ENCODE measurements around the gene INHBB. TPM values are rescaled to one million over a fixed set of nuclear protein-coding genes. Genes with fewer than 3 reads are reported as not detected.

Gene INHBB
- total and polyA plus RNA-seq, 12 donors: 0.89 to 9.2 (median 3.5) TPM

GRCh38 chr2:120391911-120392665, 46.2 kb downstream of the INHBB start:
- no peak for DNase-seq
- TF ChIP-seq CTCF (IDR thresholded peaks at IDR 0.05): no peak
- Histone ChIP-seq H3K27ac (no peak overlapping the region), H3K4me1 (no peaks in the 10 kb centered on the region), H3K9me3 (no peaks in the 10 kb centered on the region), H3K4me3 (no peak overlapping the region), H3K36me3 (no peaks in the 10 kb centered on the region), H3K27me3 (peaks cover 0 to 58% (median 42%) of the 10 kb centered on the region in 7 donors)
- WGBS, 2 donors: 79 to 87% methylated on average over 16 of the region's 16 CpGs
- ATAC-seq: no peak
- intact Hi-C loops (cut with DNase I): no loop called here

- 95 to 100% methylated on average over 1 of the region's 1 CpG for WGBS, 2 donors
- Histone ChIP-seq H3K27ac (no peak overlapping the region), H3K4me3 (no peak overlapping the region), H3K27me3 (peaks cover 0 to 62% (median 49%) of the 10 kb centered on the region in 7 donors), H3K36me3 (no peaks in the 10 kb centered on the region), H3K4me1 (no peaks in the 10 kb centered on the region), H3K9me3 (no peaks in the 10 kb centered on the region)
- ATAC-seq (no peak), DNase-seq (no peak)
- TF ChIP-seq CTCF (IDR thresholded peaks at IDR 0.05): no peak
- intact Hi-C loops (cut with DNase I): no loop called here
Observed at GRCh38 chr2:120392923-120393322, 47.0 kb downstream of the INHBB start.

GRCh38 chr2:120393456-120393855, 47.5 kb downstream of the INHBB start:
- Histone ChIP-seq H3K36me3 (no peaks in the 10 kb centered on the region), H3K9me3 (no peaks in the 10 kb centered on the region), H3K27me3 (peaks cover 0 to 61% (median 52%) of the 10 kb centered on the region in 7 donors), H3K4me3 (no peak overlapping the region), H3K27ac (no peak overlapping the region), H3K4me1 (no peaks in the 10 kb centered on the region)
- intact Hi-C loops (cut with DNase I): no loop called here
- WGBS, 2 donors: 89 to 95% methylated on average over 5 of the region's 5 CpGs
- TF ChIP-seq CTCF (IDR thresholded peaks at IDR 0.05): no peak
- no peak for DNase-seq
- no peak for ATAC-seq

- 92 to 93% methylated on average over 8 of the region's 8 CpGs for WGBS, 2 donors
- DNase-seq: no peak
- H3K36me3 ChIP-seq: no peaks in the 10 kb centered on the region
- H3K4me3 ChIP-seq: no peak overlapping the region
- H3K27me3 ChIP-seq: peaks cover 0 to 60% (median 42%) of the 10 kb centered on the region in 7 donors
- H3K9me3 ChIP-seq: no peaks in the 10 kb centered on the region
- no peak for TF ChIP-seq CTCF (IDR thresholded peaks at IDR 0.05)
- no peak overlapping the region for H3K27ac ChIP-seq
- no peaks in the 10 kb centered on the region for H3K4me1 ChIP-seq
- intact Hi-C loops (cut with DNase I): no loop called here
- no peak for ATAC-seq
Observed at GRCh38 chr2:120394764-120395163, 48.8 kb downstream of the INHBB start.

Measured in heart right ventricle (tissue), 16 donors.